ENCODE data around the gene VEGFA. TPM values are rescaled to one million over a fixed set of nuclear protein-coding genes. Genes with fewer than 3 reads are reported as not detected.

VEGFA gene
- total RNA-seq, 1 donor from 2014 or later = 23.1 TPM

DNA sequence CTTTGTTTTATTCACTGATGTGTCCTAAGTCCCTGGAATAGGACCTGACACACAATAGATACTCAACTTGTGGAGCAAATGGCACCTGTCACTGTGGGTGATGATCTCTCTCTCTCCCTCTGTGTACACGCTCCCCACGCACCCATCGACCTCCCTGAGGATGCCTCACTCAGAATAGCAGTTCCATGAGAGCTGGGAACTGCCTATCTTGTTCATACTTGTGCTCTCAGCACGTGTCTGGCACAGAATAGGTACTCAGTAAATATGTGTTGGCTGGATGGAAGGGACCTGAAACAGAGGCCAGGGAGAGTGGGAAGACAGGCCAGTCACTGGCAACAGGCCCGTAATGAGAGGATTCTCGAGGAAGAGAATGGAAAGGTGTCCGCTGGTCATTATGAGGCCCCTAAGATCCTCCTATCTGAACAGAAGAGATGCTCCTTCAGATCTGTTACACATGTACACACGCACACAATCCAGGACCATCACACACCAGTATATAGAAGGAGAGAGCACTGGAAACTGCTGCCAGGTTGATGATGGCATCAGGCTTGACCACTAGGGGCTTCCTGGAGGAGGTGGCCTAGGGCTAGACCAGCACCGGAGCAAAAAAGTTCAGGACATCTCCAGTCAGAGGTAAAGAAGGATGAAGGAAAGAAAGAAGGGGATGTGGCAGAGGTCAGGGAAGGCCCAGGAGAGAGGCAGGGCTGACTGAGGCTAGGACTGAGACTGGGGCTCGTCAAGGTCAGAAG is 30.9 kb downstream of the VEGFA start:
- intact Hi-C loops (cut with micrococcal nuclease) = no loop called here

DNA sequence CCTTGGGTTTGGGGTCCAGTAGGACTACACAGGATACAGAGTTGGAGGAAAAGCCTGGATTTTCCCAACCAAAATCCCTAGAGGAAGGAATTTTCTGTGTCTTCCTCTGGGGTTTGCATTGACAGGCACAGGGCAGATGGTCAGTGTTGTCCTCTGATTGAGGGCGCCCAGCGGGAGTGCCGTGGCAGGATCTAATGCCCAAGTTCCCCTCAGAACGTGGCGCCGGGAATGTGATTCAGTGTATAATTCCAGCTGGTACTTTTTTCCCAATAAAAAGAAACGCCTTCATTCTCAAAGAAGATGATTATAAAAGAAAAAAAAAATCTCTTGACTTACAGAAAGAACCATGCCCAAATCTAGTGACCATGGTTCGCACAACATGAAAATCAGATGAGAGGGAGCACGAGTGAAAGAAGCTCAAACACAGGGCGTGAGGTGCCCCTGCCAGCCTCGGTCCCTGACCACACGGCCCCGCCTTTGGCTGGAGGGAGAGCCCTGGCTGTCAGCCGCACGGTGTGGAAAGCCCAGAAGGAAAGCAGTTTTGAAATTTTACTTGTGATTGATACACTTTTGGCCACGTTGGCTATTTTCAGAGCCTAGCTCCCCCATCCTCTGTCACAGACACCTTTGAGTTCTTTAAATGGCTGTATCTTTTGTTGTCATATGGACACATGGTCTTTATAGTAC is 31.6 kb downstream of the VEGFA start:
- intact Hi-C loops (cut with micrococcal nuclease) = no loop called here

- intact Hi-C loops (cut with micrococcal nuclease) = no loop called here
These were observed 33.2 kb downstream of the VEGFA start for GRCh38 chr6:43803055-43803782.

DNA sequence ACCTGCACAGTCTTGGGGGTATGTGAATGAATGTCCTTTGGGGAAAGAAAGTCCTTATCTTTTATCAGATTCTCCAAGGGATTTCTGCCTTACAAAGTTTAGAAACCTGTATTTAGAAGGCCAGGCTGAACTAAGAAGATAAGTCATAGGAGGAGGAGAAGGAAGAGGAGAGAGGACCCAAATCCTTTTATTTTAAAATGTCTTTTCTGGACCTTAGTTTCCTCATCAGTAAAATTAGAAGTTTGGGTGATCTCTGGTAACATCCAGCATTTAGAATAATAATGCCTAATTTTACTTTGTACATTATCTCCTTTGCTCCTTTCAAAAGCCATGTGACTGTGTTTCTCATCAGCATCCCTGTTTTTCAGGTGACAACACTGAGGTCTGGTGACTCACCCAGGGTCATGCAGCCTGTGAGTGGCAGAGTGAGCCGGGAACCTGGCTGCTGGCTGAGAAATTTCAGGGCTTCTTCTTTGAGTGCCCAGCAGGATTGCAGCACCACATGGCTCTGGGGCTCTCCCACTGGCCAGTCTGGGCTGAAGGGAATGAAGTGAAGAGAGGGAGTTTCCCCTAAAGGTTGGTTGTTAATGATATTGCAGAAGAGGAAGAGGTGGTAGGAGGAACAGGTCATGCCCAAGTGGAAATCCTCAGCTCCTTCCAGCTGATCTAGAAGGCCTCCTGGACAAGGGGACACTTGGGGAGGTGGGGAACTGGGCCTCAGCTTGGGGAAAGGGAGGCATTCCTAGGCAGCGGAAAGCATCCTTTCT is 34.0 kb downstream of the VEGFA start:
- intact Hi-C loops (cut with micrococcal nuclease) = no loop called here

DNA sequence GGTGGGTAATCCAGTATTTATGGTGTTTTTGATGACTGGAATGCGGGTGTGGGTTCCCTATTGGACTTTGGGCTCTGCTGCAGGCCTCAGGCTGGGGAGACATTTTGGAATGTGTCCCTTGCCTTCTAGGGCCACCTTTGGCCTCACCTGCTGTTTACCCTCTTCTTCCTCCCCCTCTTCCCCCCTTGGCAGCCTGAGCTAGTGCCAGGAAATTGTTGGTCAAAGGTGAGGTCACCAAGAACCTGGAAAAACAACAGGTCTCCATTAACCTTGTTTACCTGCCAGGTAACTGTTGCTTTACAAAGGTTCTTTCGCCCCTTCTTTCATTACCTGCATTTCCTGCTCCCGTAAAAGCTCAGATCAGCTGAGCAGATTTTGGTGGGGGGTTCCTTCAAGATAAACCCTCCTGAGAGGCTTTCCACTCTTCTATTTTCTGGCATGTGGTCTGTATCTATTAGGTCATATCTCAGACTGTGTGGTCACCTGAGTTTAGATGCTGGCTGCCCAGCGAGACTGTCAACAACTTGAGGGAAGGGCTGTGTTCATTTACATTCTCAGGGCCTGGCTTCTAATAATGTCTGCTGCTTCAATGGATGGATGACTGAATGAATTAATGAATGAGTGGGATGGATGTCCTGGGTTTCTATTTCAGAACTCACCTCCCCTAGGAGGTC is 34.7 kb downstream of the VEGFA start:
- intact Hi-C loops (cut with micrococcal nuclease) = no loop called here

DNA sequence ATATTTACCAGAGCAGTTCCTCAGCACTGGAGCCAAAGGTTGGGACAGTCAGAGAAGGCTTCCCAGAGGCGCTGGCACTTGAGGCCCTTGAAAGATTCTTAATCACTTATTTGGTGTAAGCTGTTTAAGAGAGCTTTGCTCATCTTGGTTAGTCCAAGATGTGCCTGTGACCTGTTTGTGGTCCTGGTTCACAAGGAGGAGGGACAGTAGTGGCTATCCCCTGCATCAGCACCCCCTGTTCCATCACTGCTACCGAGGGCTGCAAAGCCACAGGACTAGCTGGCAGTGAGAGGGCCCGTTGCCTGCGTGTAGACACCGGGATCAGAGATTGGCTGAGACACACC is 35.7 kb downstream of the VEGFA start:
- intact Hi-C loops (cut with micrococcal nuclease) = no loop called here

DNA sequence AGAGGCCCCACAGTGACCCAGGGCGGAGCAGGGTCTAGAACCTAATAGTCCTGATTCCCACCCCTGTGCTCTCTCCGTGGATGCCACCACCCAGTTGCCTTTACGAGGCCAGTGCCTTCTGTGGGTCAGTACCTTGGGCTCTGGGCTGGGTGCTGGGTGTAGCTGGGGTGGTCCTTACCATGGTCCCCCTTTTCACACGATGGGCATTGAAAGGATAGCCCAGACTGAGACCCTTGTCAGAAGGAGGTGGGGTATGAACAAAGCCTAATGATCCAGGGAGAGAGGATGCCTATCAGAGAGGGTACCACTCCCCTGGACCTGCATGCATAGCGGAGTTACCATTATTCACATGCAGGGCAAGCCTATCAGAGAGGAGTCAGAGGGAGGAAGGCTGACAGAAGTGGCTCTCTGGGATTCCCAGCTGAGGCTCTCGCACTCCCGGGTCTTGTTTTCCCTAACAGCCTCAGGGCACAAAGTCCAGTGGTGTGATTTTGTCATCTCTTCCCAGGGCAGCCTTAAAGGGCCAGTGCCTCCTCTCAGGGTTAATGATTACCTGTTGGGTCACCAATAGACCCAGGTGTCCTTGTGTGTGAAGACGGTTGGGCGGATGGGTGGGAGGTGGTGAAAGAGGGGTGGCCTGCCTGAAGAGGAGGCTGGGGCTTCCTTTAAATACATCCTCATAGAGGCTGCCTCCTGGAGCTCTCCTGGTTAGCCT is 36.2 kb downstream of the VEGFA start:
- intact Hi-C loops (cut with micrococcal nuclease) = no loop called here

GRCh38 chr6:43806758-43807227 is 36.8 kb downstream of the VEGFA start:
- intact Hi-C loops (cut with micrococcal nuclease) = no loop called here

DNA sequence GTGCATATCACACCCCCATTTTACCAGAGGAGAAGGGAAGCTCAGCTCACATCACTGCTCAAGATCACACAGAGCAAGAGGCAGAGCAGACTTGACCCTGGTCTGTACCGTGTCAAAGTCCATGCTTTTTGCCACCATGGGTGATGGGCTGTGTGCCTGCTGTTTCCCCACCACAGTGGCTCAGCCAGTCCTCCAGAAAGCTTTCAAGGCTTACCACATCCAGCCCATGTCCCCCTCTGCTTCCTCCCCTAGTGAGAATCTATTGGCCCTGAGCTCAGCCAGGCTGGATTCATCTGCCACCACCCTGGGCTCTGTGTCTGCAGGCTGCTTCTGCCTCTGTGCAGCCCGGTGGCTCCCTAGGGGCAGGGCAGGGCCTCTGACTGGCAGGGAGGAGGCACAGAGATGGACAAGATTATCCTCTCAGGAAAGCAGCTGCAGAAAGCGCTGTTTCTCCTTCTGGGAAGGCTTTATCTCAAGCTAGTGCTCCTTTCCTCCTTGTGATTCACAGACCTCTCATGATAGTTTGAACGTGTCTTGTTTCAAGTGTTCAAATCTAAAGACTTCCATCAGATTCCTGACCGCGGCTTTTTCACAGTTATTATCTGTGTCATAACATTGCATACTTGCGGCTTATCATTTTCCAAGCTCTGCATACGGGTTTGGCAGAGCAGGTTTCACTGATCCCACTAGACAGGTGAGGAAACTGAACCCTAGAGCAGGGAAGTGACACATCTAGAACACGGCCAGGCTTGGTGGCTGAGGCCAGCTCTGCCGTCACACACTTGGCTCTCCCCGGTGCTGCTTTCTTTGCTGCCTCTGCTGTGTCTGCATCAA is 37.4 kb downstream of the VEGFA start:
- intact Hi-C loops (cut with micrococcal nuclease) = no loop called here

- intact Hi-C loops (cut with micrococcal nuclease) = no loop called here
These were observed 38.4 kb downstream of the VEGFA start for GRCh38 chr6:43808412-43808811.

DNA sequence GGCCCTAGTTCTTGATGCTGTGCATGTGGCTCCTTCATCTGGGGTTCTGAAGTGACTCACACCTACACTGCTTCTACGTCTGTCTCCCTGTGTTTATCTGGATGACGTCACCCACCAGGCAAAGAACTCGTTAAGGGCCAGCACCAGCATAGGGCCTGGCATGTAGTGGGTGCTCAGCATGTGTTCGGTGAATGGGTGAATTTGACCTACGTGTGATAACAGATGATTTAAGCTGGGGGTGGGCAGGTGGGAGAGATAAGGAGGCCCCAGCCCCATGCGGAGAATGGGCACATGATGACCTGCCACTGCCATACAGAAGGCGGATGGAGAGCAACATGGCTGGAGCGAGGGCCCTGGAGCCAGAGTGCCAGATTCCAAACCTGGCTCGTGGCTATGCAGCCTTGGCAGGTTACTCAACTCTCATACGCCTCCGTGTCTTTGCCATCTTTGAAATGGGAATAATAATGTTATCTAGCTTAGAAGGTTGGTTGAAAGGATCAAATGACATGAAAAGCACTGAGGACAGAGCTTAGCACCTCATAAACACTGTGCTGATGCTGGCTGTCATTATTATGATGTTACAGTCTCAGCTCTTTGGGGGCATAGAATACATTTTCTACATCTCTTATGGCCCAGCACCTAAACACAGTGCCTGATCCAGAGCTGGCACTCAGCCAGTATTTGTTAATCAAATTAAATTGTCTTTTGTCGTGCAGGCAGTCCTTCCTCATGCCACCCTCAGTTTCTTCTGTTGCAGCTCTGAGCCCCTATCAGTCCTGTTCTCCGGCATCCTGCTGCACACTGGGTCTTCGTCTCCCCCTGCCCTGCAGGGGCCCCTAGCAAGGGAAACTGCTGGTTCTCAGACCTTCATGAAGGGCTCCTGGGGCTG is 39.6 kb downstream of the VEGFA start:
- intact Hi-C loops (cut with micrococcal nuclease) = no loop called here

DNA sequence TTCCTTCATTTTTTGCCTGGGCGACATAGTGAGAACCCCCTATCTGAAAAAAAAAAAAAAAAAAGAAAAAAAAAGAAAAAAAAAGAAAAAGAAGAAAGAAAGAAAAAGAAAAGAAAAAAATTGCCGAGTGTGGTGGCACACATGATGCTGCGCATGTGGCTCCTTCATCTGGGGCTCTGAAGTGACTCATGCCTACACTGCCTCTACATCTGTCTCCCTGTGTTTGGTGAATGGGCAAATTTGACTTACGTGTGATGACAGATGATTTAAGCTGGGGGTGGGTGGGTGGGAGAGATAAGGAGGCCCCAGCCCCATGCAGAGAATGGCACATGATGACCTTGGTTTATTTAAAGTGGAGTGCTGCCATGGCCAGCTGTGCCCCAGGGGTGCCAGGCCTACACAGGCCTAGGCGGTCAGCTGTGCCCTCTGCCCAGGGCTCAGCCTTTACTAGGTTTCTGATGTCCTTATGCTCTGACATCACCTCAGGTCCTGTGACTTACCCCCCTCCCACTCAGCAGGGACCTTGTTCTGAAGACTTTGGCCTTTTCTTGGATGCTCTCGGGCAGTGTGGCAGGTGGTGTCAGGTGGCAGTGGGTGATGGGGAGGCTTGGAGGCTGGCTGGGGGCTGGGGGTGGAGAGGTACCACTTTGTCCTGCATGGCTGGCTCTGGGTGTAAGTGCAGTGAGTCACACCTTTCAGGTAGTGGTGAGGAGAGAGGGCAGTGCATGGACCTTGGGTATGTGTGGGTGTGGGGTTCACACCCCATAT is 41.1 kb downstream of the VEGFA start:
- intact Hi-C loops (cut with micrococcal nuclease) = no loop called here

GRCh38 chr6:43811733-43812099 is 41.7 kb downstream of the VEGFA start:
- intact Hi-C loops (cut with micrococcal nuclease) = no loop called here

DNA sequence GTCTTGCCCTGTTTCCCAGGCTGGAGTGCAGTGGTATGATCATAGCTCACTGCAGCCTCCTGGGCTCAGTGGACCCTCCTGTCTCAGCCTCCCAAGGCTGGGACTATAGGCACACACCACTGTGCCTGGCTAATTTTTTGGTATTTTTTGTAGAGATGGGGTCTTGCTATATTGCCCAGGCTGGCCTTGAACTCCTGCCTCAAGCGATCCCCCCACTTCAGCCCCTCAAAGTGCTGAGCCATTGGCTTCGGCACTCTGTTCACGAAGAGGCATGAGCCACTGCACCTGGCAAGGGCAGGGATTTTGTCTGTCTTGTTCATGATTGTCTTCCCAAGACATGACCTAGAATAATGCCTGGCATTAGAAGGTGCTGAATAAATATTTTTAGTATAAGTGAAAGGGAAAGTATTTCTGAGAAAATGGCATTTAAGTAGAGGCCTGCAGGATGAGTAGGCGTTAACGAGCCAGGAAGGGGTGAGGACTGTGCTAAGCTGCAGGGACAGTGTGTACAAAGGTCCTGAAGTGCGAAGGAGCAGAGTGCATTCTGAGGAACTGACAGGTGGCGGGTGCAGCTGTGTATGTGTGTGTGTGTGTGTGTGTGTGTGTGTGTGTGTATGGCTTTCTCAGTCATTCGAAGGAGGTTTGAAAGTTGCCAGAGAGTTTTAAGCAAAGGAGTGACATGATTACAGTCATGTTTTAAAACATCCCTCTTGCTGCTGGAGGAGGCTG is 43.0 kb downstream of the VEGFA start:
- intact Hi-C loops (cut with micrococcal nuclease) = no loop called here

- intact Hi-C loops (cut with micrococcal nuclease) = no loop called here
These were observed 44.1 kb downstream of the VEGFA start for GRCh38 chr6:43814111-43814510.

DNA sequence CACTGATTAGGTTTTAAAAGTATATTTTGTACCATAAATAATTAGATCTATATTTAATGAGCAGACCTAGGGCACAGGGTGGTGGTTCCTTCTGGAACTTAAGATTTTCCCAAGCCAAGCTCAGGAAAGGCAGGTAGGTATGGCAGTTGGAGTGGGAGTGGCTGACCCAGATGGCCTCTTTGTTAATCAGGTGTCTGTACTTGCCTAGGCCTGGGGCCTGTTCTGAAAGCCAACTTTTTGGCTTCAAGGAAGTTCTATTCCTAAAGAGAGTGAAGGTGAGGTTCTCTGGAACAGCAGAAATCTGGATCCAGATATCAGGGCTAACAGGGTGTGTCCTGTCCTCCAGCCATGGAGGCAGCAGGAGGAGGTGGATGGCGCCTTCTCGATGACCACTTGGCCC is 44.9 kb downstream of the VEGFA start:
- intact Hi-C loops (cut with micrococcal nuclease) = no loop called here

DNA sequence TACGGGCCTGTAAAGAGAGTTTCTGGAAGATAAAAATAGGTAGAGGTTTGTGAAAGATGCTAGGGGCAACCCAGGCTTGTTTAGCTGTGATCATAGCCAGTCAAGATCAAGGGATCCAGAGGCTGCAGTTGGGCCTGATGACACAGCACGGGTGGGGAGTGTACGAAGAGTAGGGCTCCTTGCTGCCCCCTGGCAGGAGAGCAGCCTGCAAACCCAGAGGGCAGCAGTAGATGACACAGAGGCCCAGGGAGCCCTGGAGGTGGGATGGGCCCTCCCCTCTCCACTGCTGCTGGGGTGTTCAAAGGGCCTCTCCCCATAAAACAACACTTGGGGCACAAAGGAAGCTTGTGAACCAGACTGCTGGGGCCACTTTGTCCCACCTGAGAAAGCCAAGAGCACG is 47.2 kb downstream of the VEGFA start:
- intact Hi-C loops (cut with micrococcal nuclease) = no loop called here
